GM21528 (cell line): ENCODE data around the gene CCNF.
"Not testable (repeated sequence)": the region's sequence is repeated elsewhere in the genome, so short reads cannot be mapped to it uniquely, and the experiment has no call there.

ENCODE experiments used
- ATAC-seq: cut with Tn5 transposase; IDR thresholded peaks from one replicate; pipeline ENCODE4 v1.9.1; 2021; ENCODE audit warnings: mild to moderate bottlenecking, moderate library complexity; ENCODE audit not compliant: unreplicated experiment, low FRiP score

CCNF gene

GRCh38 chr16:2429034-2429770, at the start of gene CCNF:
Gene CCNF (plus strand): TSS chr16:2429447. CDS start chr16:2429482, 35 bp downstream.
- ATAC-seq, result peak; percentile 85

- ATAC-seq, result no peak
Observed at GRCh38 chr16:2383501-2383900, 45.7 kb upstream of the CCNF start.

GRCh38 chr16:2384426-2384825, 44.8 kb upstream of the CCNF start:
- ATAC-seq, result no peak

- ATAC-seq, result no peak
Observed at GRCh38 chr16:2385190-2385836, 43.9 kb upstream of the CCNF start.

GRCh38 chr16:2385982-2386381, 43.3 kb upstream of the CCNF start:
- not testable (repeated sequence) for ATAC-seq

GRCh38 chr16:2386990-2387389, 42.3 kb upstream of the CCNF start:
- no peak for ATAC-seq

- ATAC-seq, result no peak
Observed at GRCh38 chr16:2388139-2388874, 40.9 kb upstream of the CCNF start.

- no peak for ATAC-seq
Observed at GRCh38 chr16:2388875-2389433, 40.3 kb upstream of the CCNF start.

GRCh38 chr16:2392025-2392424, 37.2 kb upstream of the CCNF start:
- ATAC-seq, result no peak

GRCh38 chr16:2398520-2398919, 30.7 kb upstream of the CCNF start:
- no peak for ATAC-seq

- ATAC-seq, result no peak
Observed at GRCh38 chr16:2404099-2404498, 25.1 kb upstream of the CCNF start.

GRCh38 chr16:2415085-2415484, 14.2 kb upstream of the CCNF start:
- no peak for ATAC-seq

- ATAC-seq, result no peak
Observed at GRCh38 chr16:2420035-2420434, 9.2 kb upstream of the CCNF start.

GRCh38 chr16:2422123-2422867, 7.0 kb upstream of the CCNF start:
- ATAC-seq, result no peak

- ATAC-seq, result no peak
Observed at GRCh38 chr16:2424061-2425007, 4.9 kb upstream of the CCNF start.

- ATAC-seq, result no peak
Observed at GRCh38 chr16:2425008-2425518, 4.2 kb upstream of the CCNF start.

GRCh38 chr16:2425825-2426430, 3.3 kb upstream of the CCNF start:
- no peak for ATAC-seq

GRCh38 chr16:2426941-2427361, 2.3 kb upstream of the CCNF start:
- ATAC-seq, result no peak

- ATAC-seq, result no peak
Observed at GRCh38 chr16:2427526-2427925, 1.7 kb upstream of the CCNF start.
